ENCODE data around the gene FER.

The FER gene

DNA sequence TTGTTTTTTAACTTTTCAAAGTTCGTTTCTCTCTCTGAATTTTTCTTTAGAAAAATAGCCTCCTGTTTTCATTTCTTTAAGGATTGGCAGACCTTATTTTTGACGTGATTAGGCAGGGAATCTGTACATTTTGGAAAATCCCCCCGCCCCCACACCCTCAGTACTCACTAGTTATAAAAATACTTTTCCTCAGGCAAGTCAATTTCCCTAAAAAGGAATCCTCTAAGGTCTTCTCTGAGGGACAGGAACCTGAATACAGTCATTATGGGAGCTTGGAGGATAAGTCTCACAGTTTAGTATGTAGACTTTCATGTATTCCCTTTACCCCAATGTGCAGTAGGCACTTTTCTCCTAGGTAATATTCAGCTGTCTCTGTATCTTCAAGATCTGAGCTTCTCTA lies 3.9 kb upstream of the FER start:
- H3K4me3 ChIP-seq (ENCODE audit: low read depth, low read length) = no peak overlapping the region
- ChIA-PET CTCF (interaction anchor here (0.6 kb wide), 1 partner anchor 666 kb away, joined by 3 read pairs; the partner anchor contains the start of gene PJA2), POLR2A (no interaction called here)
- TF ChIP-seq WT1 (tag by site-specific recombination; IDR thresholded peaks at IDR 0.05) (no peak), GFI1B (tag by site-specific recombination; IDR thresholded peaks at IDR 0.05) (no peak), ZFP41 (tag by site-specific recombination; IDR thresholded peaks at IDR 0.05; ENCODE audit: borderline replicate concordance) (no peak), HOXD13 (CRISPR knock-in tag; IDR thresholded peaks at IDR 0.05; ENCODE audit: borderline replicate concordance) (no peak), ZNF416 (tag by site-specific recombination; IDR thresholded peaks at IDR 0.05) (no peak), ZNF501 (tag by site-specific recombination; IDR thresholded peaks at IDR 0.05) (no peak), ZSCAN30 (tag by site-specific recombination; IDR thresholded peaks at IDR 0.05) (no peak)
- TF ChIP-seq, protein P1, sequence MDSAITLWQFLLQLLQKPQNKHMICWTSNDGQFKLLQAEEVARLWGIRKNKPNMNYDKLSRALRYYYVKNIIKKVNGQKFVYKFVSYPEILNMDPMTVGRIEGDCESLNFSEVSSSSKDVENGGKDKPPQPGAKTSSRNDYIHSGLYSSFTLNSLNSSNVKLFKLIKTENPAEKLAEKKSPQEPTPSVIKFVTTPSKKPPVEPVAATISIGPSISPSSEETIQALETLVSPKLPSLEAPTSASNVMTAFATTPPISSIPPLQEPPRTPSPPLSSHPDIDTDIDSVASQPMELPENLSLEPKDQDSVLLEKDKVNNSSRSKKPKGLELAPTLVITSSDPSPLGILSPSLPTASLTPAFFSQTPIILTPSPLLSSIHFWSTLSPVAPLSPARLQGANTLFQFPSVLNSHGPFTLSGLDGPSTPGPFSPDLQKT (IDR thresholded peaks at IDR 0.05; ENCODE audit: borderline replicate concordance, low read depth, low read length) = no peak
- TF ChIP-seq, protein P2, sequence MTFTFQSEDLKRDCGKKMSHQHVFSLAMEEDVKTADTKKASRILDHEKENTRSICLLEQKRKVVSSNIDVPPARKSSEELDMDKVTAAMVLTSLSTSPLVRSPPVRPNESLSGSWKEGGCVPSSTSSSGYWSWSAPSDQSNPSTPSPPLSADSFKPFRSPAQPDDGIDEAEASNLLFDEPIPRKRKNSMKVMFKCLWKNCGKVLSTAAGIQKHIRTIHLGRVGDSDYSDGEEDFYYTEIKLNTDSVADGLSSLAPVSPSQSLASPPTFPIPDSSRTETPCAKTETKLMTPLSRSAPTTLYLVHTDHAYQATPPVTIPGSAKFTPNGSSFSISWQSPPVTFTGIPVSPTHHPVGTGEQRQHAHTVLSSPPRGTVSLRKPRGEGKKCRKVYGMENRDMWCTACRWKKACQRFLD (tag by site-specific recombination; IDR thresholded peaks at IDR 0.05) = no peak
- no peak overlapping the region for H3K27ac ChIP-seq (ENCODE audit: extremely low read depth, low read depth, low read length)
- no peaks in the 10 kb centered on the region for H3K9me3 ChIP-seq (ENCODE audit: control insufficient read depth, insufficient read depth, low read depth, low read length)
- no peaks in the 10 kb centered on the region for H3K4me1 ChIP-seq (ENCODE audit: control insufficient read depth, insufficient read depth, low read length)
- H3K36me3 ChIP-seq (ENCODE audit: control insufficient read depth in 2 of 2, insufficient read depth in 1 of 2, low read length in 2 of 2) = no peaks in the 10 kb centered on the region

DNA sequence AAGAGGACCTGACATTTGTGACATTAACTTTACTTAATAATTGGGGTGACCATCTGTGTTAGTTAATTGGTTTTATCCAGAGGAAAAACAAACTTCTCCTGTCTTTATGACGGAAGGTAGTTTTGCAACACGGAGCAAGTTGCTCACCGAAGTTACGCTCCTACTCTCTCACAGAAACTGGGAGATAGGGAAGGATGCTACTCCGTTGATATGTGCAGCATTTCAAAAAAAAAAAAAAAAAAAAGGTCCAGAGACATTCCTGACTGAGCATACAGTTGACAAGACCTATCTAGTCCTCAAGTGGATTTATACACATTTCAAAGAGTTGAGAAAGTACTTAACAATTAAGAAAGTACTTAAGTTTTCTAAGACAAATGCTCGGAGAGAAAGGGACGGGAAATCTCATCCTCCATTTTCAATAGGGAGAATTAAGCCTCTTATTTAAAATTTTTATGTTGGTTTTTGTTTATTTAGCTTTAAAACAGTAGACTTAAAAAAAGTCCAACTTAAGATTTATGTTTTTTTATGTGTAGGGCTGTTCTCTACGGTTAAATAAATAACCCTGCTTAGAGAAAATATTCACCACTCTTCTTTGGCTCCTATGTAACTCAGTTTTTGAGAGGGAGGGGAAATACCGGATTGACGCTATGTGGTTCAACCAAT lies 455 bp upstream of the FER start:
- Histone ChIP-seq H3K9me3 (ENCODE audit: control insufficient read depth, insufficient read depth, low read depth, low read length) (no peaks in the 10 kb centered on the region), H3K36me3 (ENCODE audit: control insufficient read depth in 2 of 2, insufficient read depth in 1 of 2, low read length in 2 of 2) (no peaks in the 10 kb centered on the region), H3K4me1 (ENCODE audit: control insufficient read depth, insufficient read depth, low read length) (no peaks in the 10 kb centered on the region), H3K27ac (ENCODE audit: extremely low read depth, low read depth, low read length) (no peak overlapping the region; the same call in 1 of the 2 replicates), H3K4me3 (ENCODE audit: low read depth, low read length) (peak overlapping the region; percentile 68)
- CTCF ChIA-PET = interaction anchor here (0.6 kb wide), 2 partner anchors 63 to 669 kb away, joined by 3 read pairs; no protein-coding TSS in a partner anchor
- POLR2A ChIA-PET = interaction anchor here (2.0 kb wide), 1 partner anchor 19 kb away, joined by 49 read pairs; no protein-coding TSS in a partner anchor
- TF ChIP-seq OVOL3 (tag by site-specific recombination; IDR thresholded peaks at IDR 0.05) (no peak), ZNF10 (tag by site-specific recombination; IDR thresholded peaks at IDR 0.05) (no peak), IKZF3 (tag by site-specific recombination; IDR thresholded peaks at IDR 0.05) (no peak), ZNF184 (tag by site-specific recombination; IDR thresholded peaks at IDR 0.05) (peak; percentile 22; the same call in 1 of the 2 replicates), ZNF157 (tag by site-specific recombination; IDR thresholded peaks at IDR 0.05) (no peak), ZNF610 (tag by site-specific recombination; IDR thresholded peaks at IDR 0.05; ENCODE audit: borderline replicate concordance) (no peak), ZNF239 (tag by site-specific recombination; IDR thresholded peaks at IDR 0.05) (no peak), KLF7 (tag by site-specific recombination; IDR thresholded peaks at IDR 0.05; ENCODE audit: borderline replicate concordance) (no peak), ZNF670 (tag by site-specific recombination; IDR thresholded peaks at IDR 0.05; ENCODE audit: low read depth) (no peak)
- TF ChIP-seq, protein P3, sequence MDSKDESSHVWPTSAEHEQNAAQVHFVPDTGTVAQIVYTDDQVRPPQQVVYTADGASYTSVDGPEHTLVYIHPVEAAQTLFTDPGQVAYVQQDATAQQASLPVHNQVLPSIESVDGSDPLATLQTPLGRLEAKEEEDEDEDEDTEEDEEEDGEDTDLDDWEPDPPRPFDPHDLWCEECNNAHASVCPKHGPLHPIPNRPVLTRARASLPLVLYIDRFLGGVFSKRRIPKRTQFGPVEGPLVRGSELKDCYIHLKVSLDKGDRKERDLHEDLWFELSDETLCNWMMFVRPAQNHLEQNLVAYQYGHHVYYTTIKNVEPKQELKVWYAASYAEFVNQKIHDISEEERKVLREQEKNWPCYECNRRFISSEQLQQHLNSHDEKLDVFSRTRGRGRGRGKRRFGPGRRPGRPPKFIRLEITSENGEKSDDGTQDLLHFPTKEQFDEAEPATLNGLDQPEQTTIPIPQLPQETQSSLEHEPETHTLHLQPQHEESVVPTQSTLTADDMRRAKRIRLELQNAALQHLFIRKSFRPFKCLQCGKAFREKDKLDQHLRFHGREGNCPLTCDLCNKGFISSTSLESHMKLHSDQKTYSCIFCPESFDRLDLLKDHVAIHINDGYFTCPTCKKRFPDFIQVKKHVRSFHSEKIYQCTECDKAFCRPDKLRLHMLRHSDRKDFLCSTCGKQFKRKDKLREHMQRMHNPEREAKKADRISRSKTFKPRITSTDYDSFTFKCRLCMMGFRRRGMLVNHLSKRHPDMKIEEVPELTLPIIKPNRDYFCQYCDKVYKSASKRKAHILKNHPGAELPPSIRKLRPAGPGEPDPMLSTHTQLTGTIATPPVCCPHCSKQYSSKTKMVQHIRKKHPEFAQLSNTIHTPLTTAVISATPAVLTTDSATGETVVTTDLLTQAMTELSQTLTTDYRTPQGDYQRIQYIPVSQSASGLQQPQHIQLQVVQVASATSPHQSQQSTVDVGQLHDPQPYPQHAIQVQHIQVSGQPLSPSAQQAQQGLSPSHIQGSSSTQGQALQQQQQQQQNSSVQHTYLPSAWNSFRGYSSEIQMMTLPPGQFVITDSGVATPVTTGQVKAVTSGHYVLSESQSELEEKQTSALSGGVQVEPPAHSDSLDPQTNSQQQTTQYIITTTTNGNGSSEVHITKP (tag by site-specific recombination; IDR thresholded peaks at IDR 0.05) = peak; percentile 94
- TF ChIP-seq, protein P4, sequence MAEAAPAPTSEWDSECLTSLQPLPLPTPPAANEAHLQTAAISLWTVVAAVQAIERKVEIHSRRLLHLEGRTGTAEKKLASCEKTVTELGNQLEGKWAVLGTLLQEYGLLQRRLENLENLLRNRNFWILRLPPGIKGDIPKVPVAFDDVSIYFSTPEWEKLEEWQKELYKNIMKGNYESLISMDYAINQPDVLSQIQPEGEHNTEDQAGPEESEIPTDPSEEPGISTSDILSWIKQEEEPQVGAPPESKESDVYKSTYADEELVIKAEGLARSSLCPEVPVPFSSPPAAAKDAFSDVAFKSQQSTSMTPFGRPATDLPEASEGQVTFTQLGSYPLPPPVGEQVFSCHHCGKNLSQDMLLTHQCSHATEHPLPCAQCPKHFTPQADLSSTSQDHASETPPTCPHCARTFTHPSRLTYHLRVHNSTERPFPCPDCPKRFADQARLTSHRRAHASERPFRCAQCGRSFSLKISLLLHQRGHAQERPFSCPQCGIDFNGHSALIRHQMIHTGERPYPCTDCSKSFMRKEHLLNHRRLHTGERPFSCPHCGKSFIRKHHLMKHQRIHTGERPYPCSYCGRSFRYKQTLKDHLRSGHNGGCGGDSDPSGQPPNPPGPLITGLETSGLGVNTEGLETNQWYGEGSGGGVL (tag by site-specific recombination; IDR thresholded peaks at IDR 0.05) = no peak
- TF ChIP-seq, protein P5, sequence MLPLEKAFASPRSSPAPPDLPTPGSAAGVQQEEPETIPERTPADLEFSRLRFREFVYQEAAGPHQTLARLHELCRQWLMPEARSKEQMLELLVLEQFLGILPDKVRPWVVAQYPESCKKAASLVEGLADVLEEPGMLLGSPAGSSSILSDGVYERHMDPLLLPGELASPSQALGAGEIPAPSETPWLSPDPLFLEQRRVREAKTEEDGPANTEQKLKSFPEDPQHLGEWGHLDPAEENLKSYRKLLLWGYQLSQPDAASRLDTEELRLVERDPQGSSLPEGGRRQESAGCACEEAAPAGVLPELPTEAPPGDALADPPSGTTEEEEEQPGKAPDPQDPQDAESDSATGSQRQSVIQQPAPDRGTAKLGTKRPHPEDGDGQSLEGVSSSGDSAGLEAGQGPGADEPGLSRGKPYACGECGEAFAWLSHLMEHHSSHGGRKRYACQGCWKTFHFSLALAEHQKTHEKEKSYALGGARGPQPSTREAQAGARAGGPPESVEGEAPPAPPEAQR (tag by site-specific recombination; IDR thresholded peaks at IDR 0.05) = no peak
- TF ChIP-seq, protein P6, sequence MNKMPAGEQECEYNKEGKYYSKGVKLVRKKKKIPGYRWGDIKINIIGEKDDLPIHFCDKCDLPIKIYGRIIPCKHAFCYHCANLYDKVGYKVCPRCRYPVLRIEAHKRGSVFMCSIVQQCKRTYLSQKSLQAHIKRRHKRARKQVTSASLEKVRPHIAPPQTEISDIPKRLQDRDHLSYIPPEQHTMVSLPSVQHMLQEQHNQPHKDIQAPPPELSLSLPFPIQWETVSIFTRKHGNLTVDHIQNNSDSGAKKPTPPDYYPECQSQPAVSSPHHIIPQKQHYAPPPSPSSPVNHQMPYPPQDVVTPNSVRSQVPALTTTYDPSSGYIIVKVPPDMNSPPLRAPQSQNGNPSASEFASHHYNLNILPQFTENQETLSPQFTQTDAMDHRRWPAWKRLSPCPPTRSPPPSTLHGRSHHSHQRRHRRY (tag by site-specific recombination; IDR thresholded peaks at IDR 0.05) = no peak
- TF ChIP-seq, protein P7, sequence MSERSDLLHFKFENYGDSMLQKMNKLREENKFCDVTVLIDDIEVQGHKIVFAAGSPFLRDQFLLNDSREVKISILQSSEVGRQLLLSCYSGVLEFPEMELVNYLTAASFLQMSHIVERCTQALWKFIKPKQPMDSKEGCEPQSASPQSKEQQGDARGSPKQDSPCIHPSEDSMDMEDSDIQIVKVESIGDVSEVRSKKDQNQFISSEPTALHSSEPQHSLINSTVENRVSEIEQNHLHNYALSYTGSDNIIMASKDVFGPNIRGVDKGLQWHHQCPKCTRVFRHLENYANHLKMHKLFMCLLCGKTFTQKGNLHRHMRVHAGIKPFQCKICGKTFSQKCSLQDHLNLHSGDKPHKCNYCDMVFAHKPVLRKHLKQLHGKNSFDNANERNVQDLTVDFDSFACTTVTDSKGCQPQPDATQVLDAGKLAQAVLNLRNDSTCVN (tag by site-specific recombination; optimal IDR thresholded peaks at IDR 0.05) = no peak
